Measurements from ENCODE around the gene EIF4EBP3.

DNA sequence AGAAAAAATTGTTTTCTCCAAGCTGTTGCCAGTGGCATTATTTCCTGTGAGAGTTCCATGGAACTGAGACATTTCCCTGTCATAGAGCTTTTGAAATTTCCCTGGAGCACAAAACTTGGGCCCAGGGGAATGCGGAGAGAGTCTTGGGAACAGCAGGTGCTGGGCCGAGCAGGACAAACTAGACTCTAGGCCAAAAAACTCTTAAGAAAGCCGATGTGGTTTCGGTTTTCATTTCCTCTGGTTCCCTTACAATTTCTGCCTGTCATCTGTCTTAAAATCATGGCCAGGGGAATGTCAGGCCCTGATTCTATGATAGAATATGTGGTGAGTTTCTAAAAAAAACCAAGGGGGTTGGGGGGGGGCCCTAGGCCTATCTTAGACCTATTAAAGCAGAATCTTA is 21.7 kb downstream of the EIF4EBP3 start:
- TF ChIP-seq EP300 (IDR thresholded peaks at IDR 0.05) (no peak), CTCF (IDR thresholded peaks at IDR 0.05) (no peak), POLR2A (IDR thresholded peaks at IDR 0.05) (no peak), POLR2AphosphoS5 (IDR thresholded peaks at IDR 0.05) (no peak)
